Nephron (organoid): ENCODE results near the gene NTRK3.
A peak's percentile ranks its signal among the peaks of the same experiment; 100 is the strongest.

ENCODE experiments used
- H3K27ac Mint-ChIP-seq, 3 experiments: 2 replicates each; pipeline ENCODE4 v1.8.0; 2020; ENCODE audit warnings: mixed read lengths in 3 of 3, mild to moderate bottlenecking in 2 of 3, moderate library complexity in 1 of 3
- H3K27me3 Mint-ChIP-seq: 2 replicates; pipeline ENCODE4 v1.8.0; 2021; ENCODE audit warnings: low read depth, mild to moderate bottlenecking, moderate library complexity, mixed read lengths
- H3K36me3 Mint-ChIP-seq: 2 replicates; pipeline ENCODE4 v1.8.0; 2020; ENCODE audit warnings: low read depth, mixed read lengths
- H3K4me1 Mint-ChIP-seq: 2 replicates; pipeline ENCODE4 v1.8.0; 2020; ENCODE audit warnings: mixed read lengths
- H3K4me3 Mint-ChIP-seq, 3 experiments: 2 replicates each; pipeline ENCODE4 v1.8.0; 2020; ENCODE audit warnings: mild to moderate bottlenecking in 3 of 3, mixed read lengths in 3 of 3, moderate library complexity in 2 of 3
- H3K9me3 Mint-ChIP-seq: 2 replicates; pipeline ENCODE4 v1.8.0; 2020; ENCODE audit warnings: mixed read lengths
- TF ChIP-seq, protein P1 (sequence below), 3 experiments: fragments of 200-600 bp; sonication (generic); IDR thresholded peaks; one replicate each; pipeline ENCODE4 v1.5.0; 2021; ENCODE audit warnings: antibody characterized with exemption in 3 of 3; ENCODE audit not compliant: unreplicated experiment in 3 of 3

The NTRK3 gene

DNA sequence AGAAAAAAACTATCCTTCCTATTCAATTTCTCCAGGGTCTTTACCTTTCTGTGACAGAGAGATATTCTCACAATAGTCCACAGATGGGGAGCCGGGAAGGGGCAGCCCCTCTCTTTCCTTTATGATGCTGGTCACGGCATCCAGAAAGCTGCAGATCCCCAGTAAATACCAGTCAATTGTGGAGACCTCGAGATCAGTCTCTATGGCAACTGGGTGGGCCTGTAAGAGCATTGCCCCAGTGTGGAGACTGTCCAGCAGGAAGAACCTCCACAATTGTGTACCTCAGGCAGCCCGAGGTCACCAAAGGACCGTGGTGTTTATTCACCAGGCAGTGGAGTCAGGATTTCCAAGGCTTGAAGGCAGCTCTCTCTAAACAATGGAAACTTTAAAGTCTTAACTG, 291.2 kb downstream of the NTRK3 start:
- no peak overlapping the region for H3K4me3 Mint-ChIP-seq
- no peak overlapping the region for H3K27ac Mint-ChIP-seq
- H3K9me3 Mint-ChIP-seq = no peaks in the 10 kb centered on the region
- H3K36me3 Mint-ChIP-seq = no peaks in the 10 kb centered on the region
- peaks cover 12% of the 10 kb centered on the region for H3K4me1 Mint-ChIP-seq
- peaks cover 12% of the 10 kb centered on the region for H3K27me3 Mint-ChIP-seq
- TF ChIP-seq, protein P1, sequence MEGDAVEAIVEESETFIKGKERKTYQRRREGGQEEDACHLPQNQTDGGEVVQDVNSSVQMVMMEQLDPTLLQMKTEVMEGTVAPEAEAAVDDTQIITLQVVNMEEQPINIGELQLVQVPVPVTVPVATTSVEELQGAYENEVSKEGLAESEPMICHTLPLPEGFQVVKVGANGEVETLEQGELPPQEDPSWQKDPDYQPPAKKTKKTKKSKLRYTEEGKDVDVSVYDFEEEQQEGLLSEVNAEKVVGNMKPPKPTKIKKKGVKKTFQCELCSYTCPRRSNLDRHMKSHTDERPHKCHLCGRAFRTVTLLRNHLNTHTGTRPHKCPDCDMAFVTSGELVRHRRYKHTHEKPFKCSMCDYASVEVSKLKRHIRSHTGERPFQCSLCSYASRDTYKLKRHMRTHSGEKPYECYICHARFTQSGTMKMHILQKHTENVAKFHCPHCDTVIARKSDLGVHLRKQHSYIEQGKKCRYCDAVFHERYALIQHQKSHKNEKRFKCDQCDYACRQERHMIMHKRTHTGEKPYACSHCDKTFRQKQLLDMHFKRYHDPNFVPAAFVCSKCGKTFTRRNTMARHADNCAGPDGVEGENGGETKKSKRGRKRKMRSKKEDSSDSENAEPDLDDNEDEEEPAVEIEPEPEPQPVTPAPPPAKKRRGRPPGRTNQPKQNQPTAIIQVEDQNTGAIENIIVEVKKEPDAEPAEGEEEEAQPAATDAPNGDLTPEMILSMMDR (IDR thresholded peaks at IDR 0.05; ENCODE audit: unreplicated experiment in 3 of 3) = no peak

DNA sequence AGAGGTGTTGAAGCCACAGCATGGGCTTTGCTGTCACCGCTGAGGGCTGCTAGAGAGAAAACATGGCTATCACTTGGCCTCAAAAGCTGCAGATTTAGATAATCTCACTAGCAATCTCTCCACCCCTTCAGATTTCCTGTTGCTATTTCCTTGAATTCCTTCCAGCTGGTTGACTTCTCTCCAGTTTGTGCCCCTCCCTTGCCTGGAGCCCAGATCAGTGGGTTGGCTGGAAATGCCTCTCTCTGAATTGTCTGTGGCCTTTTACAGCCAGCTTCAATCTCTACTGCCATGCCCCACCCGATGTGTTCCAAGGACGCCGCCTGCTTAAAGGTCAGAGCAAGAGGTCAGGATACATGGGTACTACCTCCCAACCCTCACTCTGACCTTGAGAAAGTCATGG, 294.1 kb downstream of the NTRK3 start:
- no peak overlapping the region for H3K4me3 Mint-ChIP-seq
- peaks cover 28% of the 10 kb centered on the region for H3K27me3 Mint-ChIP-seq
- no peaks in the 10 kb centered on the region for H3K9me3 Mint-ChIP-seq
- H3K4me1 Mint-ChIP-seq = peaks cover 7% of the 10 kb centered on the region
- peak overlapping the region in 2 of 3 experiments; percentile 13 to 19 for H3K27ac Mint-ChIP-seq
- TF ChIP-seq, protein P1 (IDR thresholded peaks at IDR 0.05; ENCODE audit: unreplicated experiment in 3 of 3) = no peak
- H3K36me3 Mint-ChIP-seq = no peaks in the 10 kb centered on the region

DNA sequence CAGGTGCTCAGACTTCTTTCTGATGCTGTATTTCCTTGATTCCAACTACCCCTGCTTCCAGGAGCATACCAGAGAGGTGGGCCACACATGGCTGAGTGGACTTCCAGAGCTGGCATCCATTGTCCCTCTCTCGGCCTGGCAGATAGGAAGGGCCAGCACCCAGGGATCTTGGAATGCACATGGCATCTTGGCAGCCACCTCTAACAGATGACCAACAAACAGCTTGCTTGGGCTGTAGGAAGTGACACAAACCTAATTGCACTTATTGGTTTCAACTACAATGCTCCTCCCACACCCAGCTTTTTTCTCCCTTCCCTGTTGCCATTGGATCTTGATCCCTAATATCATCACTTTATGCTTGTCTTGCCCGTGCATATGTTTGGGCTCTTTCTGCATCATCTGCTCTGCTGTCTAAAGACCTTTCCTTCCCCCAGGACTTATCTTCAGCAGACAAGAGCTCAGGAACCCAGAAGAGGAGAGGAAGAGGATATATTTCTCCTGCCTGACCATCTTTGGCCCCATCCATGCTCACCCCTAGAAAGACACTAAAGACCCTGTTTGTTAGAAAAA, 294.6 kb downstream of the NTRK3 start:
- Mint-ChIP-seq H3K36me3 (no peaks in the 10 kb centered on the region), H3K27ac (peak overlapping the region in 2 of 3 experiments; percentile 13 to 19), H3K9me3 (no peaks in the 10 kb centered on the region), H3K4me3 (no peak overlapping the region), H3K27me3 (peaks cover 28% of the 10 kb centered on the region), H3K4me1 (peaks cover 7% of the 10 kb centered on the region)
- TF ChIP-seq, protein P1 (IDR thresholded peaks at IDR 0.05; ENCODE audit: unreplicated experiment in 3 of 3) = no peak

DNA sequence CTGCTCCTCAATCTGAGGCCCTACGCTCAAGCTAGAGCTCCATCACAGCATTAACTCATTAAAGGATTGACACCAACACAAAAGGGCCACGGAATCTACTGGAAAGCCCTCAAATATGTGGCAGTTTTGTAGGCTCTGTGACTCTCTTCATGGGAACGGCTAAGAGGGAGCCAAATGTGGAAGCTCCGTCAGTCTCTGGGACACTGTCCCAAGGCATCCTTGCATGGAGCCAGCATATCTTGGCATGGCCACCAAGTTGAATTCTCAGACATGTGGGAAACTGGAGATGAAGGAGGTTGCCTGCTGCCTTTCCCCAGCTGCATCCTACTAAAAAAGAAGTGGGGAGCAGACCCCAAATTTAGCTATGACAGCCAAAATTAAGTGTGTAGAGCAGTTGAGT, 296.9 kb downstream of the NTRK3 start:
- no peaks in the 10 kb centered on the region for H3K36me3 Mint-ChIP-seq
- TF ChIP-seq, protein P1 (IDR thresholded peaks at IDR 0.05; ENCODE audit: unreplicated experiment in 3 of 3) = no peak
- peaks cover 34% of the 10 kb centered on the region for H3K27me3 Mint-ChIP-seq
- H3K27ac Mint-ChIP-seq = no peak overlapping the region
- peaks cover 16% of the 10 kb centered on the region for H3K4me1 Mint-ChIP-seq
- no peaks in the 10 kb centered on the region for H3K9me3 Mint-ChIP-seq
- no peak overlapping the region for H3K4me3 Mint-ChIP-seq

- H3K4me1 Mint-ChIP-seq = peaks cover 22% of the 10 kb centered on the region
- no peak overlapping the region for H3K27ac Mint-ChIP-seq
- TF ChIP-seq, protein P1 (IDR thresholded peaks at IDR 0.05; ENCODE audit: unreplicated experiment in 3 of 3) = no peak
- peaks cover 34% of the 10 kb centered on the region for H3K27me3 Mint-ChIP-seq
- H3K9me3 Mint-ChIP-seq = no peaks in the 10 kb centered on the region
- H3K4me3 Mint-ChIP-seq = no peak overlapping the region
- H3K36me3 Mint-ChIP-seq = no peaks in the 10 kb centered on the region
Observed at GRCh38 chr15:87959080-87959479, 297.5 kb downstream of the NTRK3 start.

DNA sequence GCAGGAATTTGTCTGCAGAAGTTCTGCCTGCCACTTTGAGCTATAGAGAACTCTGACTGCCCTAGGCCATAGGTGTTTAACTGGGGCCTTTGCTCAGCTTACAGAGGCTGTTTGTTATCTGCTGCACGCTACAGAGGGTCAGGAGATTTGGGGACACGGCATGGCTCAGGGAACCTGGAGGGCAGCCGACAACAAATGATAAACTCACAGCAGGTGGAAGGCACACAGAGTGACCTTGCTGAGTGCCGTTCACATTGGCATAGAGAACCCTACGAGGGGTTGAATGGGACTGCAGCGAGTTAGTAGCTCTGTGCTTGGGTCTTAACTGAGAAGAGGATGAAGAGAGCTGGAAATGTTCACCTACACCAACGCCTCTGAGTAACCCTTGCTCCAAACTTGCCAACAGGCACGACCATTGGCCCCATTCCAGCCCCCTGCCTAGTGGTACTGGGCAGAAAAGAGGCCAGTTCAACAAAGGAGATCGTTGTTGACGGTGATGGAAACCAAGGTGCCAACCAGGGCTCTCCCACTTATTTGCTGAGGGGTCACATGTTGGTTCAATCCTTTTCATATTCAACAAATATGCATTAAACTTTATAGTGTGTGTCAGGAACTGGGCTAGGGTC, 301.1 kb downstream of the NTRK3 start:
- H3K9me3 Mint-ChIP-seq = no peaks in the 10 kb centered on the region

More for the DNA sequence above, 301.1 kb downstream of the NTRK3 start:
- Mint-ChIP-seq H3K27ac (peak overlapping the region in 1 of 3 experiments; percentile 90), H3K4me1 (peaks cover 37% of the 10 kb centered on the region), H3K27me3 (peaks cover 28% of the 10 kb centered on the region), H3K4me3 (no peak overlapping the region), H3K36me3 (no peaks in the 10 kb centered on the region)
- TF ChIP-seq, protein P1 (IDR thresholded peaks at IDR 0.05; ENCODE audit: unreplicated experiment in 3 of 3) = no peak
